DMS79 treated with DMSO at 0.1 percent for 48 hours (cell line): ENCODE data around the gene PNP.
"Not testable (repeated sequence)": the region's sequence is repeated elsewhere in the genome, so short reads cannot be mapped to it uniquely, and the experiment has no call there.

Experiments
- DNase-seq: peaks from one replicate; lab custom pipeline; 2025; lab: John Stamatoyannopoulos, UW

The PNP gene

GRCh38 chr14:20492486-20492885 is 23.3 kb downstream of the PNP start:
- no peak for DNase-seq

GRCh38 chr14:20493634-20494033 is 24.4 kb downstream of the PNP start:
- no peak for DNase-seq

- no peak for DNase-seq
These were observed 25.9 kb downstream of the PNP start for GRCh38 chr14:20494935-20495766.

GRCh38 chr14:20498622-20499021 is 29.4 kb downstream of the PNP start:
- no peak for DNase-seq

DNA sequence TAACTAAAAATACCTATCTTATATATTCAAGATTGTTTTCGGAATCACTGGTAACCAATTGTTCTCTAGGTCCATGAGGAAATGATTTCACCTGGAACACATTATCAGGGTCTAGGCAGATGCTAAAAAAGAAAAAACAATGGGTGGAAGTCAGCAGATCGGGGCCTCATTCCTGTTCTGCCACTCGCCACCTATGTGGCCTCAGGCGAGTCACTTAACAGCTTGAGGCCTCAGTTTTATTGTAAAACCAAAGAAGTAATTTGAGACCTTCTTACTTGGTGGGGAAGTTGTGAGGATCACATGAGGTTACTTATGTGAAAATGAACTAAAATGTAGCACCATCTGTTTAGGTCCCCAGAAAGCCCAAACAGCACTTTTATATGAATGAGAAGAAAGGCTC is 29.9 kb downstream of the PNP start:
- DNase-seq, result no peak

DNA sequence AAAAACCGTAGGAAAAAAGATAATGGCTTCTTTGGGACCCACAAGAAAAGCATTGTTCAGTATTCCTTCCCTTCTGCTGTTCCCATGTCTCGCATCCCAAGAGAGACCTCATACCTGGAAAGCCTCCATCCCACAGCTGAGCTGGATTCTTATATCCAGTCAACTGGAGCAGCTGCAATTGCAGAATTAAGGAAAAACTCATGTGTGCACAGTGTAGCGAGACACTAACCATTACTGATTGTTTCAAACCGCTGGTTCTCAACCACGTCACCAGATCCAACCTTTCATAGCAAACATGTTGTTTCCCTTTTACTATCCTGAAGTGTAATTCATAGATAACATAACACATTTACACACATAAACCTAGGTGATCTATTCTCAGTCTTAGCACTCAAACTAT is 30.7 kb downstream of the PNP start:
- DNase-seq, result no peak

- DNase-seq, result no peak
These were observed 32.1 kb downstream of the PNP start for GRCh38 chr14:20501346-20501745.

- DNase-seq, result no peak
These were observed 34.7 kb downstream of the PNP start for GRCh38 chr14:20503898-20504297.

- DNase-seq, result not testable (repeated sequence)
These were observed 37.1 kb downstream of the PNP start for GRCh38 chr14:20506276-20506675.

DNA sequence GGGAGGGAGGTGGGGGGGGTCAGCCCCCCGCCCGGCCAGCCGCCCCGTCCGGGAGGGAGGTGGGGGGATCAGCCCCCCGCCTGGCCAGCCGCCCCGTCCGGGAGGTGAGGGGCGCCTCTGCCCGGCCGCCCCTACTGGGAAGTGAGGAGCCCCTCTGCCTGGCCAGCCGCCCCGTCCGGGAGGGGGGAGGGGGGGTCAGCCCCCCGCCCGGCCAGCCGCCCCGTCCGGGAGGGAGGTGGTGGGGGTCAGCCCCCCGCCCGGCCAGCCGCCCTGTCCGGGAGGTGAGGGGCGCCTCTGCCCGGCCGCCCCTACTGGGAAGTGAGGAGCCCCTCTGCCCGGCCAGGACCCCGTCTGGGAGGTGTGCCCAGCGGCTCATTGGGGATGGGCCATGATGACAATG is 37.5 kb downstream of the PNP start:
- DNase-seq, result not testable (repeated sequence)

DNA sequence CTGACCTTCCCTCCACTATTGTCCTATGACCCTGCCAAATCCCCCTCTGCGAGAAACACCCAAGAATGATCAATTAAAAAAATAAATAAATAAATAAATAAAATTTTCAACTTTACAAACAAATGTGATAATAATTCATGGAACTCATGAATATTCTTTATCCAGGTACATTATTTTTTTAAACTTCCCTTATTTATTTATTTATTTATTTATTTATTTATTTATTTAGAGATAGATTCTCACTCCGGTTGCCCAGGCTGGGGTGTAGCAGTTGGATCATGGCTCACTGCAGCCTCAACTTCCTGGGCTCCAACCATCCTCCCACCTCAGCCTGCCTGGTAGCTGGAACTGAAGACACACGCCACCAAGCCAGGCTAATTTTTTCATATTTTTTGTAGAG is 38.3 kb downstream of the PNP start:
- not testable (repeated sequence) for DNase-seq

DNA sequence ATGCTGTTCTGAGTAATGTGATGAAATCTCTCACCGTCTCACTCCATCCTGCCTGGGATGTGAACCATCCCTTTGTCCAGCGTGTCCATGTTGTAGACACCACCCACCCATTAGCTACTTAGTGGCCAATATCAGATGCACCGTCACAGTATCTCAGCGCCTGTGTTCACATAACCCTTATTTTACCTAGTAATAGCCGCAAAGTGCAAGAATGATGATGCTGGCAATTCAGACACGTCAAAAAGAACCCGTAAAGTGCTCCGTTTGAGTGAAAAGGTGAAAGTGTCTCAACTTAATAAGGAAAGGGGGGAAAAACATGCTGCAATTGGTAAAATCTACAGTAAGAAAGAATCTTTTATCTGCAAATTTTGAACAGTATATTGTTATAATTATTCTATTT is 39.2 kb downstream of the PNP start:
- no peak for DNase-seq

- no peak for DNase-seq
These were observed 43.1 kb downstream of the PNP start for GRCh38 chr14:20512177-20512905.

GRCh38 chr14:20515846-20516245 is 46.6 kb downstream of the PNP start:
- no peak for DNase-seq

DNA sequence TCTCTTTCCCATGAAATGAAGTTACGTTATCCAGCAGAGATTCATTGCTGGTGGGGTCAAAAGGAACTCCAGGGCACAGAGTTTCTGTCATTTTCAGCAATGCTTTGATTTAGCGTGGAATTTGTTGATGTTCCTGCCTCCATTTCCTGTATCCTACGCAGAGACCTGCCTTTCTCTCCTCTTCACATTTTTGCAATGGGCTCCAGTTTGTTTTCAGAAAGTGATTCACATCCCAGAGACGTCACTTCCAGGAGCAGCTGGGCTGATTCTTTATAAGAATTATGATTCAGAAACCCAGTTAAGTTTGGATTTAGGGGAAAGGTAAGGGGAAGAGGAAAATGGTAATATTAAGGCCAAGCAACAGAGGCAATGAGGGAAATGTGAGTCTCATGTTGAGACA is 47.7 kb downstream of the PNP start:
- DNase-seq, result no peak

GRCh38 chr14:20522332-20522731 is 53.1 kb downstream of the PNP start:
- DNase-seq, result no peak

DNA sequence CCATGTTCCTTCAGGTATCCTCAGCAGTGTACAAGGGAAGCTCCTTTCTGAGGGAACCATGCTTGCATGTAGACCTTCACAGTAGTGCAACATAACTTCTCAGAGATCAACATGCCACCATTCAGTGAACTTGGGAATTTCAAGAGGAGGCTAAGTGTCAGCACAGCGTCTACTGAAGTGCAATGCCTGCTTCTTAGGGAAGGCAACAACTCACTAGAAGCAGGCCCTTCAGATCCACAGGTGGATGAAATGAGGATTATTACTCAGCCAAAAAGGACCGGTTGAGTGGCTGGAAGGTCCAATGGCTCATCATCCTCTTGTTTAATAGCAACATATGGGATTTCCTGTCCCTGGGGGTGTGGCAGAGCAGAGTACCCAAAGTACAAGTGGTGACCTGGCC is 54.8 kb downstream of the PNP start:
- DNase-seq, result no peak
